Mucosa of descending colon (tissue), 3 donors: Measurements from ENCODE around the gene INO80B. TPM values are rescaled to one million over a fixed set of nuclear protein-coding genes. Genes with fewer than 3 reads are reported as not detected.

ENCODE experiments used
- ATAC-seq: fragments of 200-7000 bp; cut with Tn5 transposase; one replicate; pipeline ENCODE4 v1.9.1; 2020; ENCODE audit warnings: mild to moderate bottlenecking, moderate library complexity
- DNase-seq, 3 donors: peaks; one replicate each; pipeline ENCODE4 v3.0.0-alpha.2; 2020
- H3K36me3 ChIP-seq: fragments of 200-600 bp; one replicate; pipeline ENCODE4 v1.8.0; 2021; ENCODE audit warnings: low read depth, mild to moderate bottlenecking
- H3K4me1 ChIP-seq: fragments of 200-600 bp; one replicate; pipeline ENCODE4 v1.8.0; 2021; ENCODE audit warnings: low read depth, mild to moderate bottlenecking
- H3K4me3 ChIP-seq: fragments of 200-600 bp; one replicate; pipeline ENCODE4 v1.8.0; 2021; ENCODE audit warnings: mild to moderate bottlenecking
- H3K9me3 ChIP-seq: fragments of 200-600 bp; one replicate; pipeline ENCODE4 v1.8.0; 2021; ENCODE audit warnings: mild to moderate bottlenecking
- intact Hi-C, 2 donors: fragments of 100-400 bp; cut with DNase I in 1 of 2; cut with micrococcal nuclease in 1 of 2; formaldehyde crosslinking; loops; one replicate each; pipeline versions ENCODE4 v1.11.0 to v1.11.1; 2022; cut with DNase I, micrococcal nuclease
- total RNA-seq, 3 donors: library from RNA; stranded (reverse); fragmentation: NEBNext Ultra II Directional in 2 of 3; extraction: Animal tissue kit (Norgen Biotek cat#: 25700) in 2 of 3; gene quantifications; one replicate each; pipeline versions ENCODE4 v1.2.1 to v1.2.4, GENCODE V29; 2021 to 2023
- TF ChIP-seq, protein P1 (sequence below): fragments of 200-600 bp; IDR thresholded peaks from one replicate; pipeline ENCODE4 v1.8.0; 2022; ENCODE audit warnings: antibody characterized with exemption, mild to moderate bottlenecking
- donor health status: DM: no; HTN: no; CAD: no; lungs with moderate emphysema.
- donor health status: DM: no; HTN: no; CAD: no.
- donor health status: DM: no; HTN: yes; CAD: no.

The INO80B gene
- total RNA-seq, 3 donors from 2014 or later = 25.0 to 36.5 (median 32.3) TPM

DNA sequence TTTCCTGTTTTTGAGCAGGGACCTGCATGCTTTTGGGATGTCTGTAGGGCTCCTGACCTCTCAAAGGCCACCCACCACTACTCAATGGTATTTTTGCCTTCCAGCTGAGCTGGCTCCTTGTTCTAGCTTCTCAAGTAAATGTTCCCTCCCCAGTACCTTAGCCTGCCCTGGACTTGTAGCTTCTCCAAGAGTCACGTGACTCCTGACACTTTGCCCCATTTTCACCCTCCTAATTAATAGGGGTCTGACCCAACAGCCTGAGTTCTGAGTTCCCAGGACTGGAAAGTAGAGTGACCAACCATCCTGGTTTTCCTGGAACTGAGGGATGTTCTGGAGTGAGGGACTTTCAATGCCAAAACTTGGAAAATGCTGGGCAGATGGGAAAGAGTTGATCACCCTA is 40.6 kb downstream of the INO80B start:
- Histone ChIP-seq H3K36me3 (no peaks in the 10 kb centered on the region), H3K9me3 (no peaks in the 10 kb centered on the region), H3K4me3 (no peak overlapping the region), H3K4me1 (peaks cover 18% of the 10 kb centered on the region)
- TF ChIP-seq, protein P1, sequence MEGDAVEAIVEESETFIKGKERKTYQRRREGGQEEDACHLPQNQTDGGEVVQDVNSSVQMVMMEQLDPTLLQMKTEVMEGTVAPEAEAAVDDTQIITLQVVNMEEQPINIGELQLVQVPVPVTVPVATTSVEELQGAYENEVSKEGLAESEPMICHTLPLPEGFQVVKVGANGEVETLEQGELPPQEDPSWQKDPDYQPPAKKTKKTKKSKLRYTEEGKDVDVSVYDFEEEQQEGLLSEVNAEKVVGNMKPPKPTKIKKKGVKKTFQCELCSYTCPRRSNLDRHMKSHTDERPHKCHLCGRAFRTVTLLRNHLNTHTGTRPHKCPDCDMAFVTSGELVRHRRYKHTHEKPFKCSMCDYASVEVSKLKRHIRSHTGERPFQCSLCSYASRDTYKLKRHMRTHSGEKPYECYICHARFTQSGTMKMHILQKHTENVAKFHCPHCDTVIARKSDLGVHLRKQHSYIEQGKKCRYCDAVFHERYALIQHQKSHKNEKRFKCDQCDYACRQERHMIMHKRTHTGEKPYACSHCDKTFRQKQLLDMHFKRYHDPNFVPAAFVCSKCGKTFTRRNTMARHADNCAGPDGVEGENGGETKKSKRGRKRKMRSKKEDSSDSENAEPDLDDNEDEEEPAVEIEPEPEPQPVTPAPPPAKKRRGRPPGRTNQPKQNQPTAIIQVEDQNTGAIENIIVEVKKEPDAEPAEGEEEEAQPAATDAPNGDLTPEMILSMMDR = no peak
- no peak for DNase-seq
- no peak for ATAC-seq
- intact Hi-C loops = no loop called here

DNA sequence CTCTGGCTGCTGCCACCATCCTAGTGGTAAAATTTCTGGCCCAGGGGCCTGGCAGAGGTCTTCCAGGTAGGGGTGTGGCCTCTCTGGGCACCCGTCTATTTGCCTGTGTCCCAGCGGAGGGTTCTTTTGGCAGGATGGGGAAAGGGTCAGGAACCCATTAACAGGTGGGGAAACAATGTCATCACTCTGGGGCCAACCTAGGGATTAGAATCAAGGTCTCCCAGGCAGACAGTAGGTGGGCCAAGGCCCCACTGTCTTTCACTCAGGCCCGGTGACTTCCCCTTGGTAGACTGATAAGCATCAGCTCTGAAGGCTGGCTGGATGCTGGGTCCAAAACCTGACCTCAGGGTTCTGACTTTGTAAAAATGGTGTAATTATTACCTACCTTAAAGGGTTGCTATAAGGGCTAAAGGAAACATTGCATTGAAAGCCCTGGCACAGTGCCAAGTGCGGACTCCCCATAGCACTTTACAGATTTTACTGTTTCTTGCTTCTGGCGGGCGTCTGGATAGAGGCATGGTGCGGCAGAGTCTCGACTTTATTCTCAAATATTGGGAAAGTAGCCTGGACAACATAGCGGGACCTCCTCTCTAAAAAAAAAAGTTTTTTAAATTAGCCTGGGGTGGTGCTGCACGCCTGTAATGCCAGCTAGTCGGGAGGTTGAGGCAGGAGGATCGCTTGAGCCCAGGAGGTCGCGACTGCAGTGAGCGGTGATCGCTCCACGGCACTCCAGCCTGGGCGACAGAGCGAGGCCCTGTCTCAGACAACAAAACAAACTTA is 42.3 kb downstream of the INO80B start:
- no peaks in the 10 kb centered on the region for H3K9me3 ChIP-seq
- peaks cover 23% of the 10 kb centered on the region for H3K4me1 ChIP-seq
- DNase-seq = no peak
- no peaks in the 10 kb centered on the region for H3K36me3 ChIP-seq
- intact Hi-C loops = no loop called here
- no peak overlapping the region for H3K4me3 ChIP-seq
- TF ChIP-seq, protein P1 = no peak
- ATAC-seq = no peak

DNA sequence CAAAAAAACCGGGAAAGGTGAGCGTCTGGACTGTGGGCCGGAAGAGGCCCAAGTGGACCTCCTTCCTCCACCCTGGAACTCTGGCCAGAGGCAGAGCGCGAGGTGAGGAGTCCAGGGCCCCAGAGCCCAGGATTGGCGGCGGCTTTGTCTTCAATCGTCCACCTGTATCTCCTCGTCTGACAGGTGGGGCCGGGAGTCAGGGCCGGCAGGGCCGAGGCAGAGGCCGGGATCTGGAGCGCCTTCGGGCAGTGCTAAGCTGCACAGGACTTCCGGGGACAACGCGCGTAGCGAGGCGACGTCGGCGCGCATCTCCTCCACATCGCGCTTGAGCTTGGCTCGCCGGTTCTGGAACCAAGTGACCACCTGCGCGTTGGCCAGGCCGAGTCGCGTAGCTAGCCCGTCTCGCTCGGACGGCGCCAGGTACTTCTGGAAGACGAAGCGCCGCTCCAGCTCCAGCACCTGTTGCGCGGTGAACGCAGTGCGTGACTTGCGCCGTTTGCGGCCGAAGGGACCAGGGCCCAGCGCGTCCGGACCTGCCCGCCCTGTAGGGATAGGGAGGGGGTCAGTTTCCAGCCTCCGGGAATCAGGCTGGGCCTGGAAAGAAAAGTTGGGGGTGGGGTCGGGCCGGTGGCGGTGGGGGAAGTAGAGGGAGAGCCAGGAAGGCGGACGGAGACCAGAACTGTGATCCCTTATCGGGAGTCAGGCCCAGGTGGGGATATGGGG is 43.1 kb downstream of the INO80B start:
- no peak overlapping the region for H3K4me3 ChIP-seq
- intact Hi-C loops = no loop called here
- H3K36me3 ChIP-seq = no peaks in the 10 kb centered on the region
- peaks cover 24% of the 10 kb centered on the region for H3K4me1 ChIP-seq
- TF ChIP-seq, protein P1 = no peak
- no peaks in the 10 kb centered on the region for H3K9me3 ChIP-seq
- DNase-seq (peak in 2 of 3 donors; percentile 74), ATAC-seq (peak; percentile 63)

DNA sequence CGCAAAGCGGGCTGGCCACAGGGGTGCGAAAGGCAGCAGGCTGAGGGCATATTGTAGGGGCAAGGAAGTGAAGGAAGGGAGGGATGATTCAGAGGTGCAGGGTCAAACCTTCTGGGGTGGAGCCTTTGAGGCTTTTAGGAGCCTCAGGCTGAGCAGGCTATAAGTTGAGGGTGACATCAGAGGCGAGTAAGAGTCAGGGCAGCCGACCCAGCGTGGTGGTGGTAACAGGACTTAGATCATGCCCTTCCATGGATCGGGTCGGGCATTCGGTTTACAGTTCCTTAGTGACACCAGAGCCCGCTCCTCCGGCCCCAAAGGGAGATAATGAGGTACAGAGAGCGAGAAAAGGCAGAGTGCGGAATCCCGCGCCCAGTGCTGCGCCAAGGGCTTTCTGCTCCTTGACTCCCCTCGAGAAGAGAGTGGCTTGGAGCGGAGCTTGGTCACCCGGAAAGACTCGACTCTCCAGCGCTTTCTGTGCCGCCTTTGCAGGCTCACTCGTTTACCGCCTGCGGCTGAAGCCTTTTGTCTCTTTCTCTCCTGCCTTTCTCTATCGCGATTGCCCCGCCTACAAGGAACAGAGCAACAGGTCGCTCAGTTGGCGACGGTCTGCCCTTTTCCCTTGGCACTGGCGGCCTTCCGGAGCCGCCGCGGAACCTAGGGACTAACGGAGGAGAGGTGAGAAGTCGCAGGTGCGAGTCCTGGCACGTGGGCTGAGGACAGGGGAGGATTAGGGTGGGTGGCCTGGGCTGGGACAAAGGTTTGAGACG is 43.8 kb downstream of the INO80B start:
- intact Hi-C loops = no loop called here

More for the DNA sequence above, 43.8 kb downstream of the INO80B start:
- Histone ChIP-seq H3K36me3 (no peaks in the 10 kb centered on the region), H3K4me3 (no peak overlapping the region), H3K9me3 (no peaks in the 10 kb centered on the region), H3K4me1 (peaks cover 28% of the 10 kb centered on the region)
- ATAC-seq (peak; percentile 41), DNase-seq (peak in 2 of 3 donors; percentile 49 to 59)
- TF ChIP-seq, protein P1 = no peak
